Smooth muscle cell (in vitro differentiated cells): ENCODE results near the gene COCH. TPM values are rescaled to one million over a fixed set of nuclear protein-coding genes. Genes with fewer than 3 reads are reported as not detected.
A peak's percentile ranks its signal among the peaks of the same experiment; 100 is the strongest.

ENCODE experiments used
- DNase-seq: peaks from one replicate; lab custom pipeline; 2025; ENCODE audit not compliant: unreplicated experiment; lab: John Stamatoyannopoulos, UW
- H2AFZ ChIP-seq: fragments of 200-600 bp; sonication (generic); 2 replicates; pipeline ENCODE4 v1.6.0; 2016; ENCODE audit warnings: antibody characterized with exemption, low read depth, mild to moderate bottlenecking
- H3F3A ChIP-seq: fragments of 200-600 bp; sonication (generic); 2 replicates; pipeline ENCODE4 v1.6.0; 2017; ENCODE audit warnings: antibody characterized with exemption, low read depth
- H3K27ac ChIP-seq: fragments of 200-600 bp; sonication (generic); 2 replicates; pipeline ENCODE4 v1.5.1; 2016; ENCODE audit warnings: low read depth, mild to moderate bottlenecking
- H3K27me3 ChIP-seq: fragments of 200-600 bp; sonication (generic); 2 replicates; pipeline ENCODE4 v1.6.1; 2016; ENCODE audit warnings: low read depth, mild to moderate bottlenecking
- H3K36me3 ChIP-seq: fragments of 200-600 bp; sonication (generic); 2 replicates; pipeline ENCODE4 v1.5.1; 2016; ENCODE audit warnings: low read depth
- H3K4me1 ChIP-seq: fragments of 200-600 bp; sonication (generic); 2 replicates; pipeline ENCODE4 v1.5.1; 2016; ENCODE audit warnings: low read depth
- H3K4me2 ChIP-seq: fragments of 200-600 bp; sonication (generic); 2 replicates; pipeline ENCODE4 v1.6.0; 2016; ENCODE audit warnings: mild to moderate bottlenecking
- H3K4me3 ChIP-seq: fragments of 200-600 bp; sonication (generic); 2 replicates; pipeline ENCODE4 v1.5.1; 2016; ENCODE audit warnings: mild to moderate bottlenecking
- H3K79me2 ChIP-seq: fragments of 200-600 bp; sonication (generic); 2 replicates; pipeline ENCODE4 v1.6.0; 2016; ENCODE audit warnings: low read depth, mild to moderate bottlenecking
- H3K9ac ChIP-seq: fragments of 200-600 bp; sonication (generic); 2 replicates; pipeline ENCODE4 v1.6.0; 2016; ENCODE audit warnings: low read depth
- H3K9me3 ChIP-seq: fragments of 200-600 bp; sonication (generic); replicated peaks from 2 replicates; pipeline ENCODE4 v1.5.1; 2016; ENCODE audit warnings: low read depth
- H4K20me1 ChIP-seq: fragments of 200-600 bp; sonication (generic); 2 replicates; pipeline ENCODE4 v1.6.0; 2016; ENCODE audit warnings: low read depth
- CTCF ChIP-seq: fragments of 200-600 bp; sonication (generic); IDR thresholded peaks from 2 replicates; pipeline ENCODE4 v1.5.1; 2017; ENCODE audit warnings: borderline replicate concordance, mild to moderate bottlenecking, antibody characterized with exemption; ENCODE audit not compliant: insufficient read depth, poor library complexity, severe bottlenecking
- WGBS: methylation state at CpG from one replicate; pipeline ENCODE4 v1.1.7; 2016; ENCODE audit warnings: low lambda C conversion rate; 5-methylcytosine and 5-hydroxymethylcytosine counted together
- polyA plus RNA-seq: library from polyadenylated mRNA; unstranded; fragments of >200 nt; fragmentation: Nextera tagmentation; extraction: Ambion mirVana; gene quantifications from 2 replicates; pipeline ENCODE4 v1.2.1, GENCODE V29; 2016
- total RNA-seq: library from RNA; depleted of rRNA; stranded (reverse); fragments of >200 nt; gene quantifications from 2 replicates; pipeline ENCODE4 v1.2.3, GENCODE V29; 2014

The COCH gene
- total and polyA plus RNA-seq, 2 experiments from 2014 or later = 0.13 to 0.78 TPM

DNA sequence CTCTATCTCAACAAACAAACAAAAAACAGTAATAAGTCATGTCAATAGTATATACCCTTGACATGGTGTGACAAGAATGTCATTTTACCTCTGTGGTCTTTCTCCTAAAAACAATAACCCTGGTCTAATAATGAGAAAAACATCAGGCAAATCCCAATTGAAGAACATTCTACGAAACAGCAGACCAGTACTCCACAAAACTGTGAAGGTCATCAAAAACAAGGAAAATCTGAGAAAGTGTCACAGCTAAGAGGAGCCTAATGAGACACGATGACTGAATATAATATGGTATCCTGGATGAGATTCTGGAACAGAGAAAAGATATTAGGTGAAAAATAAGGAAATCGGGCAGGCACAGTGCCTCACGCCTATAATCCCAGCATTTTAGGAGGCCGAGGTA lies 5.6 kb upstream of the COCH start:
- Histone ChIP-seq H3K79me2 (no peaks in the 10 kb centered on the region), H3K27me3 (peaks cover 25% of the 10 kb centered on the region), H3K9ac (no peak overlapping the region), H3K27ac (no peak overlapping the region), H3K4me1 (no peaks in the 10 kb centered on the region), H3K4me2 (no peak overlapping the region), H3F3A (no peaks in the 10 kb centered on the region), H4K20me1 (no peaks in the 10 kb centered on the region), H2AFZ (no peak overlapping the region), H3K4me3 (no peak overlapping the region), H3K9me3 (no peaks in the 10 kb centered on the region), H3K36me3 (no peaks in the 10 kb centered on the region)
- 93% methylated on average over 5 of the region's 5 CpGs for WGBS
- no peak for DNase-seq
- no peak for TF ChIP-seq CTCF

DNA sequence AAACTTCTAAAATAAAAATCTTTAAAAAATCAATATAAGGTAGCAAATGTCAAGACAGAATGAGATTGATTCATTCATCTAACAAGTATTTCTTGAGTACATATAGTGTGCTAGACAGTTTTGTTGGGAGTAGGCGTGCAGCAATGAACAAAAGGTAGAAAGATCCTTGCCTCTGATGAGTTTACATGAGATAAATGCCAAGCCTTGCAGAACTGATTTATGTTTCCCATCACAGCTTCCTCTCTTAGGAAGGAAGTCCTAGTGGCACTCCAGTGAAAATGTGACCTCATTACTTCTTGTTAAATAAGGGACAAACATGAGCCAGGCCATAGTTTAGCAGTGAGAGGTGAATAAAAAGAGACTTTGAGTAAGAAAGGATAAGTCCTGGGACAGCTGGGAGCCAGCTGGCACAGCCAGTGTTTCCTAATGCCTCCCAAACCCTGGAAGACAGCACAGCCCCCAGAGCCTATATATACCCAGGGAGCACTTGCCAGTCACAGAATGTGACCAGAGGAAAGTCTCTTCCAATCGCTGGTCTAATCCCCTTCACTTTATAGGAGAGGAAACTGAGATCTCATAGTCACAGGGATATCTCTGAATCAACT lies 4.7 kb upstream of the COCH start:
- no peak for DNase-seq
- Histone ChIP-seq H3K9ac (no peak overlapping the region), H3K79me2 (no peaks in the 10 kb centered on the region), H3K4me3 (no peak overlapping the region), H3K9me3 (no peaks in the 10 kb centered on the region), H3K4me1 (peaks cover 4% of the 10 kb centered on the region), H3K4me2 (no peak overlapping the region), H2AFZ (no peak overlapping the region), H3K36me3 (no peaks in the 10 kb centered on the region), H4K20me1 (no peaks in the 10 kb centered on the region), H3K27me3 (peaks cover 34% of the 10 kb centered on the region), H3K27ac (no peak overlapping the region), H3F3A (no peaks in the 10 kb centered on the region)
- WGBS = 75% methylated on average over 2 of the region's 2 CpGs
- no peak for TF ChIP-seq CTCF

GRCh38 chr14:30872602-30873001 lies 1.8 kb upstream of the COCH start:
- Histone ChIP-seq H3K79me2 (no peaks in the 10 kb centered on the region), H2AFZ (no peak overlapping the region), H3K27me3 (peaks cover 64% of the 10 kb centered on the region), H3K9me3 (no peaks in the 10 kb centered on the region), H3K4me3 (no peak overlapping the region), H3K4me1 (peaks cover 4% of the 10 kb centered on the region), H3F3A (no peaks in the 10 kb centered on the region), H3K4me2 (no peak overlapping the region), H3K27ac (no peak overlapping the region), H4K20me1 (no peaks in the 10 kb centered on the region), H3K9ac (no peak overlapping the region), H3K36me3 (no peaks in the 10 kb centered on the region)
- DNase-seq = no peak
- no peak for TF ChIP-seq CTCF
- 50% methylated on average over 1 of the region's 1 CpG for WGBS

- no peaks in the 10 kb centered on the region for H3K36me3 ChIP-seq
- peak overlapping the region; percentile 94 for H3K4me2 ChIP-seq
- no peak overlapping the region for H2AFZ ChIP-seq
- DNase-seq = no peak
- no peak overlapping the region for H3K9ac ChIP-seq
- 60% methylated on average over 20 of the region's 20 CpGs for WGBS
- no peaks in the 10 kb centered on the region for H3K9me3 ChIP-seq
- H3F3A ChIP-seq = no peaks in the 10 kb centered on the region
- no peak overlapping the region for H3K27ac ChIP-seq
- H3K4me1 ChIP-seq = peaks cover 4% of the 10 kb centered on the region
- H3K27me3 ChIP-seq = peaks cover 68% of the 10 kb centered on the region
- H3K79me2 ChIP-seq = no peaks in the 10 kb centered on the region
- H4K20me1 ChIP-seq = no peaks in the 10 kb centered on the region
- TF ChIP-seq CTCF = no peak
- H3K4me3 ChIP-seq = peak overlapping the region; percentile 60
These were observed 845 bp upstream of the COCH start for GRCh38 chr14:30873308-30874119.
